ENCODE data around the gene RAB11FIP3. TPM values are rescaled to one million over a fixed set of nuclear protein-coding genes. Genes with fewer than 3 reads are reported as not detected.

The RAB11FIP3 gene
- total RNA-seq, 1 experiment from 2014 or later, result 33.7 TPM

DNA sequence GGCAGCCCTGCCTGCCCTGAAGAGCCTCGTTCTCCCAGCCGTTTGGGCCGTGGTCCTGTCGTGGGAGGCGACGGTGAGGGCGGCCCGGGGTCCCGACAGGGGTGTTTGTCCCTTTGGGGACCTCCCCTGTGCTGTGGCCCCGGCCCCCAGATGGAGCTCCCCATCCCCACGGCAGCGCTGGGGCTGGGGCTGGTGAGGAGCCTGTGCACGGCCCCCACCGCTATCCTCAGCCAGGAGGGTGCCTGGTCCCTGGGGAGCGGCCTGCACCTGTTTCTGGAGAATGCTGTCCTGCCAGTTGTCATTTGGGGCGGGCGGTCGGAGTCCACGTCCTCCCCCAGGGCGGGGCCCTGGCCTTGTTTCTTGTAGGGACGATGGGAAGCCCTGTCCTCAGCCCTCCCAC, 108.7 kb downstream of the RAB11FIP3 start:
- peaks cover 22% of the 10 kb centered on the region for H3K4me1 Mint-ChIP-seq (ENCODE audit: low read depth, unreplicated experiment)
- CTCF ChIA-PET, result interaction anchor here (0.6 to 1.2 kb wide), 4 partner anchors 14 to 197 kb away, joined by 3 read pairs; no protein-coding TSS in a partner anchor

GRCh38 chr16:534856-535445, 109.5 kb downstream of the RAB11FIP3 start:
- H3K9me3 Mint-ChIP-seq (ENCODE audit: low read depth, unreplicated experiment), result no peaks in the 10 kb centered on the region
- DNase-seq, result no peak
- H3K27ac Mint-ChIP-seq (ENCODE audit: unreplicated experiment), result no peak overlapping the region
- H3K4me3 Mint-ChIP-seq (ENCODE audit: low read depth, unreplicated experiment), result peak overlapping the region; percentile 49
- H3K27me3 Mint-ChIP-seq (ENCODE audit: unreplicated experiment), result no peaks in the 10 kb centered on the region
- no TSS peak for BruUV-seq (replicated peaks)
- CTCF ChIA-PET, result interaction anchor here (1.2 kb wide), 1 partner anchor 54 kb away, joined by 3 read pairs; no protein-coding TSS in a partner anchor
- no peak for TF ChIP-seq CTCF (IDR thresholded peaks at IDR 0.05; ENCODE audit: unreplicated experiment)
- H3K4me1 Mint-ChIP-seq (ENCODE audit: low read depth, unreplicated experiment), result peaks cover 14% of the 10 kb centered on the region
- intact Hi-C loops (cut with micrococcal nuclease; ENCODE audit: unreplicated experiment), result no loop called here
- H3K36me3 Mint-ChIP-seq (ENCODE audit: insufficient read depth, unreplicated experiment), result peaks cover 58% of the 10 kb centered on the region

More for the DNA sequence above, 108.7 kb downstream of the RAB11FIP3 start:
- Mint-ChIP-seq H3K27me3 (ENCODE audit: unreplicated experiment) (no peaks in the 10 kb centered on the region), H3K27ac (ENCODE audit: unreplicated experiment) (no peak overlapping the region), H3K4me3 (ENCODE audit: low read depth, unreplicated experiment) (peak overlapping the region; percentile 59), H3K36me3 (ENCODE audit: insufficient read depth, unreplicated experiment) (peaks cover 65% of the 10 kb centered on the region), H3K9me3 (ENCODE audit: low read depth, unreplicated experiment) (no peaks in the 10 kb centered on the region)
- DNase-seq, result peak; percentile 81
- BruUV-seq (replicated peaks), result no TSS peak
- intact Hi-C loops (cut with micrococcal nuclease; ENCODE audit: unreplicated experiment), result no loop called here
- TF ChIP-seq CTCF (IDR thresholded peaks at IDR 0.05; ENCODE audit: unreplicated experiment), result no peak

DNA sequence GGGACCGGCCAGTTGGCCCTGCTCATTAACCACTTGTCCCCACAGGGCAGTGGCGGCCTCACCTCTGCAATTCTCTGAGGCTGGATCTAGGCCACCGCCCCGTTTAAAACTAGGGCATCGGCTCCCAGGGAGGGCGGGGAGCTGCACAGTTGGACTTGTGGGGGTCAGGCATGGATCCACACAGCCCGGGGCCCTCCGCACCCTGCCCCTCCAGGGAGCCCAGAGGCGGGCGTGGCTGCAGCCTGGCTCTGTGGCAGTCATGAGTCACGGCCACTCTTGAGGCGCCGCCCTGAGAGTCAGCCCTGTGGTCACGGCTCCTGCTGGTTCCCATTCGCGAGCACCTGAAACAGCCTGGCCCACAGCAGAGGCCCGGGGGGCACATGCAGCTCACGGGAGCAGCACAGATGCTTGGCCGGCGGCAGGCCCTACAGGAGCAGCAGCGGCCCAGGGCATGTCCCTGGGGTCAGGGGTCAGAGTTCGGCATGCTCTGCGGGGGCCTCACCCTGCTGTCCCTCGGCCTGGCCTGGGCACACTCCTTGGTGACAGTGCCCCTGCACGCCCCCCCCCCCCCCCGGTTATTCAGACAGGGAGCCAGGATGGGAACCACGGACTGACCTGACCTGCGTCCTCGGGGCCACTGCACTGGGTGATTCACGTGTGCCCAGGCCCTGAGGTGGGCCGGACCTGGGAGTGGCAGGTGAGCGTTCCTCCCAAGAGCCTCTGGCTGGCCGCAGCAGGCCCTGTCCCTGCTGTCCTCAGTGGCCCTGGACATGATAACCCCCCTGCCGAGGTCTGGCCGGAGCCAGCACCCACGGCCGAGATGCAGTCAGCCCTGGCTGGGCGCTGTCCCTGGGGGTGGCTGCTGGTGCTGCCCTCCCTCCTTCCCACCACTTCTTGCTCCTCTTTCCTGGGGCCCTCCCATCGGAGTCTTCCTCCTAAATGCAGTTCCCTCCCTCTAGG, 110.3 kb downstream of the RAB11FIP3 start:
- peaks cover 52% of the 10 kb centered on the region for H3K36me3 Mint-ChIP-seq (ENCODE audit: insufficient read depth, unreplicated experiment)
- no peak for TF ChIP-seq CTCF (IDR thresholded peaks at IDR 0.05; ENCODE audit: unreplicated experiment)
- no peak overlapping the region for H3K27ac Mint-ChIP-seq (ENCODE audit: unreplicated experiment)
- BruUV-seq (replicated peaks), result no TSS peak
- no peaks in the 10 kb centered on the region for H3K9me3 Mint-ChIP-seq (ENCODE audit: low read depth, unreplicated experiment)
- H3K4me1 Mint-ChIP-seq (ENCODE audit: low read depth, unreplicated experiment), result peaks cover 8% of the 10 kb centered on the region
- CTCF ChIA-PET, result no interaction called here
- no peaks in the 10 kb centered on the region for H3K27me3 Mint-ChIP-seq (ENCODE audit: unreplicated experiment)
- peak; percentile 88 for DNase-seq
- intact Hi-C loops (cut with micrococcal nuclease; ENCODE audit: unreplicated experiment), result no loop called here
- H3K4me3 Mint-ChIP-seq (ENCODE audit: low read depth, unreplicated experiment), result peak overlapping the region; percentile 49

GRCh38 chr16:536746-537145, 111.3 kb downstream of the RAB11FIP3 start:
- no peak for DNase-seq
- Mint-ChIP-seq H3K27ac (ENCODE audit: unreplicated experiment) (no peak overlapping the region), H3K9me3 (ENCODE audit: low read depth, unreplicated experiment) (no peaks in the 10 kb centered on the region), H3K27me3 (ENCODE audit: unreplicated experiment) (no peaks in the 10 kb centered on the region), H3K4me3 (ENCODE audit: low read depth, unreplicated experiment) (peak overlapping the region; percentile 49), H3K36me3 (ENCODE audit: insufficient read depth, unreplicated experiment) (peaks cover 55% of the 10 kb centered on the region), H3K4me1 (ENCODE audit: low read depth, unreplicated experiment) (peaks cover 8% of the 10 kb centered on the region)
- intact Hi-C loops (cut with micrococcal nuclease; ENCODE audit: unreplicated experiment), result no loop called here
- no peak for TF ChIP-seq CTCF (IDR thresholded peaks at IDR 0.05; ENCODE audit: unreplicated experiment)
- no TSS peak for BruUV-seq (replicated peaks)
- CTCF ChIA-PET, result no interaction called here

Data from Calu3 (cell line).